Astrocyte (in vitro differentiated cells and primary cell): ENCODE measurements around the gene C11orf58. TPM values are rescaled to one million over a fixed set of nuclear protein-coding genes. Genes with fewer than 3 reads are reported as not detected.
A peak's percentile ranks its signal among the peaks of the same experiment; 100 is the strongest.

ENCODE experiments used
- DNase-seq: peaks from one replicate; pipeline ENCODE4 v3.0.0-alpha.2; 2010; ENCODE audit warnings: low read depth
- FAIRE-seq: peaks from 2 replicates; lab custom pipeline; 2011; peaks lifted over from hg19 to GRCh38; lab: Jason Lieb, UNC
- H2AFZ ChIP-seq: 2 replicates; pipeline ENCODE4 v1.6.0; 2012; ENCODE audit warnings: low read depth, low read length, inconsistent platforms
- H3K27ac ChIP-seq: 2 replicates; pipeline ENCODE4 v1.5.1; 2011; ENCODE audit warnings: low read depth, low read length, inconsistent platforms
- H3K27me3 ChIP-seq: 2 replicates; pipeline ENCODE4 v1.6.0; 2011; ENCODE audit warnings: low read length, inconsistent platforms; ENCODE audit not compliant: insufficient read depth
- H3K36me3 ChIP-seq: 2 replicates; pipeline ENCODE4 v1.5.1; 2011; ENCODE audit warnings: low read length, inconsistent platforms; ENCODE audit not compliant: insufficient read depth
- H3K4me1 ChIP-seq: 2 replicates; pipeline ENCODE4 v1.5.1; 2011; ENCODE audit warnings: low read length, inconsistent platforms; ENCODE audit not compliant: insufficient read depth
- H3K4me2 ChIP-seq: 2 replicates; pipeline ENCODE4 v1.6.0; 2012; ENCODE audit warnings: low read length, inconsistent platforms
- H3K4me3 ChIP-seq: 2 replicates; pipeline ENCODE4 v1.5.1; 2011; ENCODE audit warnings: low read depth, mild to moderate bottlenecking, low read length, inconsistent platforms; ENCODE audit not compliant: insufficient read depth
- H3K79me2 ChIP-seq: 2 replicates; pipeline ENCODE4 v1.6.0; 2012; ENCODE audit warnings: mild to moderate bottlenecking, low read length, inconsistent platforms; ENCODE audit not compliant: insufficient read depth
- H3K9ac ChIP-seq: 2 replicates; pipeline ENCODE4 v1.6.0; 2012; ENCODE audit warnings: mild to moderate bottlenecking, low read length, inconsistent platforms
- H3K9me3 ChIP-seq: 2 replicates; pipeline ENCODE4 v1.5.1; 2012; ENCODE audit warnings: low read depth, mild to moderate bottlenecking, low read length, inconsistent platforms; ENCODE audit not compliant: insufficient read depth
- H4K20me1 ChIP-seq: 2 replicates; pipeline ENCODE4 v1.6.0; 2012; ENCODE audit warnings: low read length, inconsistent platforms; ENCODE audit not compliant: insufficient read depth
- H3K27ac Mint-ChIP-seq: one replicate; pipeline ENCODE4 v1.8.0; 2021; ENCODE audit warnings: mild to moderate bottlenecking, mixed read lengths; ENCODE audit not compliant: unreplicated experiment
- H3K27me3 Mint-ChIP-seq: one replicate; pipeline ENCODE4 v1.8.0; 2021; ENCODE audit warnings: low read depth, mixed read lengths; ENCODE audit not compliant: unreplicated experiment
- H3K36me3 Mint-ChIP-seq: one replicate; pipeline ENCODE4 v1.8.0; 2021; ENCODE audit warnings: low read depth, mixed read lengths; ENCODE audit not compliant: unreplicated experiment
- H3K4me1 Mint-ChIP-seq: one replicate; pipeline ENCODE4 v1.8.0; 2021; ENCODE audit warnings: low read depth, mixed read lengths; ENCODE audit not compliant: unreplicated experiment
- H3K4me3 Mint-ChIP-seq: one replicate; pipeline ENCODE4 v1.8.0; 2021; ENCODE audit warnings: mild to moderate bottlenecking, moderate library complexity, mixed read lengths; ENCODE audit not compliant: unreplicated experiment
- H3K9me3 Mint-ChIP-seq: one replicate; pipeline ENCODE4 v1.8.0; 2021; ENCODE audit warnings: mild to moderate bottlenecking, mixed read lengths; ENCODE audit not compliant: unreplicated experiment
- CTCF ChIP-seq: IDR thresholded peaks from 2 replicates; pipeline ENCODE4 v1.5.1; 2011; ENCODE audit warnings: low read depth, mild to moderate bottlenecking, inconsistent platforms, low read length, moderate library complexity; ENCODE audit not compliant: insufficient read depth
- EZH2 ChIP-seq: IDR thresholded peaks from 2 replicates; pipeline ENCODE4 v1.6.1; 2012; ENCODE audit warnings: mild to moderate bottlenecking, low read length, inconsistent platforms; ENCODE audit not compliant: insufficient read depth
- total RNA-seq: library from RNA; stranded (reverse); gene quantifications from 2 replicates; pipeline ENCODE4 v1.2.1, GENCODE V29; 2021

Gene C11orf58
- total RNA-seq, 1 donor from 2014 or later: 159 TPM

DNA sequence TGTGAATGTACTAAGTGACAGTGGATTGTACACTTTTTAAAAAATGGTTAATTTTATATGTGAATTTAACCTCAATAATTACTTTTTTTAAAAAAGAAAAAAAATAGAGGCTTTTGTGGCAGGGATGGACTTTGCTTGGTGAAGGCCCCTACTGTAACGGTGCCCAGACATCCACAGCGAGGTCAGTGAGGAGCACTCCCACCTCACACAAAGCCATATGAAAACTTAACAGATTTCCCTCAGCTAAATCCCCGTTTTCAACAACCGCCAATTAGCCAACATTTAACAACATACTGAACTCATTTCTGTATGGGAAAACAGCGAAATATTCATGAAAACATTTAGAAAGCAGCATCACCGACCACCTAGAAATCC, 642 bp upstream of the C11orf58 start:
- H3K4me3 Mint-ChIP-seq: no peak overlapping the region

GRCh38 chr11:16738947-16739815, 734 bp downstream of the C11orf58 start:
- Mint-ChIP-seq H3K9me3 (no peaks in the 10 kb centered on the region), H3K27ac (no peak overlapping the region), H3K36me3 (peaks cover 4% of the 10 kb centered on the region), H3K4me1 (peaks cover 16% of the 10 kb centered on the region), H3K27me3 (no peaks in the 10 kb centered on the region), H3K4me3 (no peak overlapping the region)
- H3K27ac ChIP-seq: peak overlapping the region; percentile 99
- H3K9me3 ChIP-seq: no peaks in the 10 kb centered on the region
- FAIRE-seq: no peak
- DNase-seq: peak; percentile 30
- peaks cover 62% of the 10 kb centered on the region for H3K79me2 ChIP-seq
- H3K27me3 ChIP-seq: no peaks in the 10 kb centered on the region
- peak overlapping the region; percentile 98 for H3K9ac ChIP-seq
- peak overlapping the region; percentile 86 for H3K4me2 ChIP-seq
- H2AFZ ChIP-seq: peak overlapping the region; percentile 88
- TF ChIP-seq EZH2: no peak
- no peak for TF ChIP-seq CTCF
- H4K20me1 ChIP-seq: peaks cover 42% of the 10 kb centered on the region
- H3K36me3 ChIP-seq: no peaks in the 10 kb centered on the region
- peak overlapping the region; percentile 84 for H3K4me3 ChIP-seq
- H3K4me1 ChIP-seq: peaks cover 5% of the 10 kb centered on the region

More for the DNA sequence above, 642 bp upstream of the C11orf58 start:
- peak overlapping the region; percentile 86 for H3K4me2 ChIP-seq
- no peaks in the 10 kb centered on the region for H3K27me3 Mint-ChIP-seq
- H2AFZ ChIP-seq: peak overlapping the region; percentile 93
- no peak for TF ChIP-seq EZH2
- TF ChIP-seq CTCF: no peak
- DNase-seq (no peak), FAIRE-seq (no peak)
- H3K9ac ChIP-seq: peak overlapping the region; percentile 98
- H3K4me1 ChIP-seq: peaks cover 5% of the 10 kb centered on the region
- H3K79me2 ChIP-seq: peaks cover 48% of the 10 kb centered on the region
- H3K36me3 Mint-ChIP-seq: peaks cover 4% of the 10 kb centered on the region
- H3K9me3 ChIP-seq: no peaks in the 10 kb centered on the region
- H3K4me3 ChIP-seq: peak overlapping the region; percentile 84
- peak overlapping the region; percentile 99 for H3K27ac ChIP-seq
- no peaks in the 10 kb centered on the region for H3K36me3 ChIP-seq
- peak overlapping the region; percentile 9 for H3K27ac Mint-ChIP-seq
- H3K27me3 ChIP-seq: no peaks in the 10 kb centered on the region
- H3K4me1 Mint-ChIP-seq: peaks cover 12% of the 10 kb centered on the region
- H3K9me3 Mint-ChIP-seq: no peaks in the 10 kb centered on the region
- H4K20me1 ChIP-seq: peaks cover 32% of the 10 kb centered on the region

GRCh38 chr11:16741473-16741872, 3.0 kb downstream of the C11orf58 start:
- Histone ChIP-seq H3K27me3 (no peaks in the 10 kb centered on the region), H3K9ac (no peak overlapping the region), H3K4me3 (no peak overlapping the region), H3K27ac (no peak overlapping the region), H3K36me3 (no peaks in the 10 kb centered on the region), H3K4me1 (peaks cover 5% of the 10 kb centered on the region), H3K9me3 (no peaks in the 10 kb centered on the region), H4K20me1 (peaks cover 65% of the 10 kb centered on the region), H2AFZ (no peak overlapping the region), H3K79me2 (peaks cover 84% of the 10 kb centered on the region), H3K4me2 (no peak overlapping the region)
- Mint-ChIP-seq H3K36me3 (peaks cover 7% of the 10 kb centered on the region), H3K9me3 (no peaks in the 10 kb centered on the region), H3K27me3 (no peaks in the 10 kb centered on the region), H3K4me1 (peaks cover 16% of the 10 kb centered on the region), H3K4me3 (no peak overlapping the region), H3K27ac (no peak overlapping the region)
- TF ChIP-seq CTCF (no peak), EZH2 (no peak)
- FAIRE-seq (no peak), DNase-seq (no peak)
